Measurements from ENCODE around the gene FKBP1A.

DNA sequence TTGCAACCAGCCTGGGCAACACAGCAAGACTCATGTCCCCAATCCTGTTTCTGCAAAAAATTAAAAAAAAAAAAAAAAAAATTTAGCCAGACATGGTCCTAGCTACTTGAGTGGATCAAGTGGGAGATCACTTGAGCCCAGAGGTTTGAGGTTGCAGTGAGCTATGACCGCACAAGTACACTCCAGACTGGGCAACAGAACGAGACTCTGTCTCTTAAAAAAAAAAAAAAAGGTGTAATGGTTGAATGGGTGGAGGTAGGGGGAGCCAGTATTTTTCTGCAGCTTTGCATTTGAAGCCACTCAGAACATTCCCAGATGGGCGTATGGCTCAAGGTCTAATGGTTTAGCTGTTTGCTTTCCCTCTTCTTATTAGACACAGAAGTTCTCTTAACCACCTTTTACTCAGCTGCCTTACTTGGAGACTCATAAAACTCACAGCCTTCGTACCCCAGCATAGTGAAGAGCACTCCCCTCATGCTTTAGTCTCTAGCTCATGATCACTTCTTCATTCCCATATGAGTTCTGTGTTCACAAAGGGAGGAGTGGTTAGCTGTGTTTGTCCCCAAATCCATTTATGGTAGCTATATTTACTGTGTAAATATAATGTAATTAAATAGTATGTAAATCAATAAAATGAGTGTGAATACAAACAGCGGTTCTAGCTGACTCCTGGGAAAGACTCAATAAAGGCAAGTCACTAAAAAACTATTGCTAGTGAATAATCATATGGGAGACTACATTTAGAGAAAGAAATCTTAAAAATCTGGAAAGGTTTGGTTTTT, 9.0 kb downstream of the FKBP1A start:
- TF ChIP-seq, protein P1, sequence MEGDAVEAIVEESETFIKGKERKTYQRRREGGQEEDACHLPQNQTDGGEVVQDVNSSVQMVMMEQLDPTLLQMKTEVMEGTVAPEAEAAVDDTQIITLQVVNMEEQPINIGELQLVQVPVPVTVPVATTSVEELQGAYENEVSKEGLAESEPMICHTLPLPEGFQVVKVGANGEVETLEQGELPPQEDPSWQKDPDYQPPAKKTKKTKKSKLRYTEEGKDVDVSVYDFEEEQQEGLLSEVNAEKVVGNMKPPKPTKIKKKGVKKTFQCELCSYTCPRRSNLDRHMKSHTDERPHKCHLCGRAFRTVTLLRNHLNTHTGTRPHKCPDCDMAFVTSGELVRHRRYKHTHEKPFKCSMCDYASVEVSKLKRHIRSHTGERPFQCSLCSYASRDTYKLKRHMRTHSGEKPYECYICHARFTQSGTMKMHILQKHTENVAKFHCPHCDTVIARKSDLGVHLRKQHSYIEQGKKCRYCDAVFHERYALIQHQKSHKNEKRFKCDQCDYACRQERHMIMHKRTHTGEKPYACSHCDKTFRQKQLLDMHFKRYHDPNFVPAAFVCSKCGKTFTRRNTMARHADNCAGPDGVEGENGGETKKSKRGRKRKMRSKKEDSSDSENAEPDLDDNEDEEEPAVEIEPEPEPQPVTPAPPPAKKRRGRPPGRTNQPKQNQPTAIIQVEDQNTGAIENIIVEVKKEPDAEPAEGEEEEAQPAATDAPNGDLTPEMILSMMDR (IDR thresholded peaks at IDR 0.05; ENCODE audit: low read depth, low read length) = no peak
- TF ChIP-seq POLR2A (IDR thresholded peaks at IDR 0.05; ENCODE audit: extremely low read depth, insufficient read length) = no peak
- TF ChIP-seq, protein P2, sequence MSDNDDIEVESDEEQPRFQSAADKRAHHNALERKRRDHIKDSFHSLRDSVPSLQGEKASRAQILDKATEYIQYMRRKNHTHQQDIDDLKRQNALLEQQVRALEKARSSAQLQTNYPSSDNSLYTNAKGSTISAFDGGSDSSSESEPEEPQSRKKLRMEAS (IDR thresholded peaks at IDR 0.05; ENCODE audit: low read depth, low read length) = no peak
